HEK293T (cell line): ENCODE results near the gene SPATA2.

Experiments used
- CTCF ChIA-PET: fragments of 350-600 bp; formaldehyde crosslinking; extraction: SDS; loops from one replicate; lab custom pipeline; 2021; ENCODE audit warnings: antibody characterized with exemption, inconsistent platforms; lab: Yijun Ruan, JAX
- POLR2A ChIA-PET: fragments of 350-600 bp; formaldehyde crosslinking; extraction: SDS; loops from one replicate; lab custom pipeline; 2020; ENCODE audit warnings: antibody characterized with exemption, inconsistent platforms; lab: Yijun Ruan, JAX
- DNase-seq: peaks from one replicate; pipeline ENCODE4 v3.0.0; 2012; ENCODE audit warnings: mixed read lengths; ENCODE audit errors: extremely low spot score
- ARNT ChIP-seq: fragments of 450-650 bp; IDR thresholded peaks from 2 replicates; pipeline ENCODE4 v1.6.1; 2017; ENCODE audit warnings: mild to moderate bottlenecking
- BHLHE40 ChIP-seq: fragments of 450-650 bp; IDR thresholded peaks from 2 replicates; pipeline ENCODE4 v1.6.1; 2016; ENCODE audit warnings: mild to moderate bottlenecking, moderate library complexity, borderline replicate concordance
- CTBP1 ChIP-seq: fragments of 450-650 bp; IDR thresholded peaks from 2 replicates; pipeline ENCODE4 v1.6.1; 2016; ENCODE audit warnings: borderline replicate concordance
- ELF4 ChIP-seq: fragments of 450-650 bp; IDR thresholded peaks from 2 replicates; pipeline ENCODE4 v1.6.1; 2017; ENCODE audit warnings: antibody characterized with exemption
- FOXA1 ChIP-seq: fragments of 450-650 bp; IDR thresholded peaks from 2 replicates; pipeline ENCODE4 v1.6.1; 2016; ENCODE audit warnings: mild to moderate bottlenecking
- FOXK2 ChIP-seq: fragments of 450-650 bp; IDR thresholded peaks from 2 replicates; pipeline ENCODE4 v1.6.1; 2016; ENCODE audit warnings: mild to moderate bottlenecking
- FOXM1 ChIP-seq: fragments of 450-650 bp; IDR thresholded peaks from 2 replicates; pipeline ENCODE4 v1.6.1; 2017; ENCODE audit warnings: mild to moderate bottlenecking, borderline replicate concordance
- HDGF ChIP-seq: fragments of 450-650 bp; IDR thresholded peaks from 2 replicates; pipeline ENCODE4 v1.6.1; 2017; ENCODE audit warnings: antibody characterized with exemption, borderline replicate concordance
- L3MBTL2 ChIP-seq: fragments of 450-650 bp; conservative IDR thresholded peaks from 2 replicates; pipeline ENCODE4 v1.6.1; 2016; ENCODE audit warnings: mild to moderate bottlenecking
- LEF1 ChIP-seq: fragments of 450-650 bp; IDR thresholded peaks from 2 replicates; pipeline ENCODE4 v1.6.1; 2017; ENCODE audit warnings: mild to moderate bottlenecking, borderline replicate concordance
- NFRKB ChIP-seq: fragments of 450-650 bp; IDR thresholded peaks from 2 replicates; pipeline ENCODE4 v1.6.1; 2016; ENCODE audit warnings: mild to moderate bottlenecking, moderate library complexity
- PKNOX1 ChIP-seq: fragments of 450-650 bp; IDR thresholded peaks from 2 replicates; pipeline ENCODE4 v1.6.1; 2016
- SP1 ChIP-seq: fragments of 450-650 bp; IDR thresholded peaks from 2 replicates; pipeline ENCODE4 v1.6.1; 2017
- SUZ12 ChIP-seq: fragments of 450-650 bp; IDR thresholded peaks from 2 replicates; pipeline ENCODE4 v1.6.1; 2016; ENCODE audit warnings: mild to moderate bottlenecking
- TARDBP ChIP-seq: fragments of 450-650 bp; IDR thresholded peaks from 2 replicates; pipeline ENCODE4 v1.6.1; 2016
- ZNF384 ChIP-seq: fragments of 450-650 bp; IDR thresholded peaks from 2 replicates; pipeline ENCODE4 v1.6.1; 2016

SPATA2 gene

GRCh38 chr20:49936153-49937026 lies 21.1 kb upstream of the SPATA2 start, which contains the start of gene RNF114:
Gene RNF114 (plus strand): TSS chr20:49936397. CDS start chr20:49936413, 16 bp downstream.
- POLR2A ChIA-PET = interaction anchor here (0.8 to 1.4 kb wide), 4 partner anchors 9 to 40 kb away, joined by 3 read pairs; no protein-coding TSS in a partner anchor
- CTCF ChIA-PET = no interaction called here
- TF ChIP-seq L3MBTL2 = no peak; the same call in 1 of the 2 replicates
- TF ChIP-seq SUZ12 = no peak
- no peak for TF ChIP-seq CTBP1
- no peak for TF ChIP-seq HDGF
- TF ChIP-seq ARNT = no peak
- peak; percentile 63 for TF ChIP-seq PKNOX1
- TF ChIP-seq FOXK2 = no peak
- peak; percentile 98 for DNase-seq

- CTCF ChIA-PET = interaction anchor here (0.6 kb wide), 1 partner anchor 100 kb away, joined by 3 read pairs; no protein-coding TSS in a partner anchor
Observed at GRCh38 chr20:49935746-49936152, 20.4 kb upstream of the SPATA2 start.

GRCh38 chr20:49929142-49929494 lies 13.8 kb upstream of the SPATA2 start:
- POLR2A ChIA-PET = no interaction called here
- CTCF ChIA-PET = no interaction called here
- TF ChIP-seq L3MBTL2 (no peak), FOXA1 (no peak), FOXK2 (no peak), FOXM1 (no peak), SP1 (no peak), LEF1 (no peak), PKNOX1 (no peak), TARDBP (no peak)
- no peak for DNase-seq

More at GRCh38 chr20:49935746-49936152, 20.4 kb upstream of the SPATA2 start:
- POLR2A ChIA-PET = interaction anchor here (0.8 to 1.3 kb wide), 2 partner anchors 9 to 22 kb away, joined by 3 read pairs; no protein-coding TSS in a partner anchor
- no peak for DNase-seq
- TF ChIP-seq CTBP1 (no peak), LEF1 (no peak), L3MBTL2 (peak; percentile 55), FOXK2 (no peak), FOXA1 (no peak)

- CTCF ChIA-PET = no interaction called here
- POLR2A ChIA-PET = no interaction called here
- no peak for TF ChIP-seq HDGF
- TF ChIP-seq ZNF384 = no peak
- TF ChIP-seq L3MBTL2 = no peak; the same call in 1 of the 2 replicates
- 0 out of 2 replicates have a peak, but pooled peaks have one; percentile 1 for TF ChIP-seq PKNOX1
- no peak for TF ChIP-seq ELF4
- TF ChIP-seq FOXM1 = no peak
- TF ChIP-seq SP1 = no peak
- no peak for TF ChIP-seq ARNT
- TF ChIP-seq LEF1 = no peak
- peak; percentile 80 for DNase-seq
Observed at GRCh38 chr20:49928411-49929141, 13.2 kb upstream of the SPATA2 start.

GRCh38 chr20:49925901-49926454 lies 10.6 kb upstream of the SPATA2 start:
- no peak for DNase-seq
- ChIA-PET CTCF (interaction anchor here (1.7 kb wide), 1 partner anchor 15 kb away, joined by 4 read pairs; no protein-coding TSS in a partner anchor), POLR2A (no interaction called here)
- TF ChIP-seq LEF1 (no peak), FOXK2 (no peak), FOXA1 (no peak), ARNT (no peak), TARDBP (no peak), PKNOX1 (no peak), ZNF384 (no peak), SP1 (no peak), CTBP1 (no peak), HDGF (no peak), L3MBTL2 (no peak), BHLHE40 (no peak), FOXM1 (no peak), NFRKB (no peak), ELF4 (no peak), SUZ12 (no peak)
